Measurements from ENCODE around the gene C1orf167.

DNA sequence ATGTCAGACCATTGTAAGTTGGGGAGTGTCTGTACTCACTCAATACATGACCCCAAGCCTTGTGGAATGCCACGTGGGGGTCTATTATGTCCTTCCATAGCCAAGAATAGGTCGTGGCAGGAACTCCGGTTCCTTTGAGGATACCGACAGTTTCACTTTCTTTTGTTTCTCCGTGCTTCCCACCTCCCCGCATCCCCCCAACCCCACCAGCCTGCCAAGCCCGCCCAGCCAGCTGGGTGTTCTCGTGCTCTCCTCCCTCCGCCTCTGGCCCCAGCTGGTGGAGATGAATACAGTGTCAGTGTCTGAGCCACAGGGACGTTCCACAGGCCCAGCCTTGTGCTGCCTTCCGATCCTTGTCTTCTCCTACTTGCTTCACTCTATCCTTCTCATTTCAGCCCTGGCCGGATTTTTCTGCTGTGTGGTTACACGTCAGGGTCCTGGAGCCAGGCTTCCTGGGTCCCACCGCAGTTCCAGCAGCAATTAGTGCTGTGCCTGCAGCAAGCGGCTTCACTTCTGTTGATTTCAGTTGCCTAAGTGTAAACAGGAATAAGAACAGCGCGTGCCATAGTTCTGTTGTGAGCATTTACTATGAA lies 30.2 kb upstream of the C1orf167 start:
- TF ChIP-seq, protein P1, sequence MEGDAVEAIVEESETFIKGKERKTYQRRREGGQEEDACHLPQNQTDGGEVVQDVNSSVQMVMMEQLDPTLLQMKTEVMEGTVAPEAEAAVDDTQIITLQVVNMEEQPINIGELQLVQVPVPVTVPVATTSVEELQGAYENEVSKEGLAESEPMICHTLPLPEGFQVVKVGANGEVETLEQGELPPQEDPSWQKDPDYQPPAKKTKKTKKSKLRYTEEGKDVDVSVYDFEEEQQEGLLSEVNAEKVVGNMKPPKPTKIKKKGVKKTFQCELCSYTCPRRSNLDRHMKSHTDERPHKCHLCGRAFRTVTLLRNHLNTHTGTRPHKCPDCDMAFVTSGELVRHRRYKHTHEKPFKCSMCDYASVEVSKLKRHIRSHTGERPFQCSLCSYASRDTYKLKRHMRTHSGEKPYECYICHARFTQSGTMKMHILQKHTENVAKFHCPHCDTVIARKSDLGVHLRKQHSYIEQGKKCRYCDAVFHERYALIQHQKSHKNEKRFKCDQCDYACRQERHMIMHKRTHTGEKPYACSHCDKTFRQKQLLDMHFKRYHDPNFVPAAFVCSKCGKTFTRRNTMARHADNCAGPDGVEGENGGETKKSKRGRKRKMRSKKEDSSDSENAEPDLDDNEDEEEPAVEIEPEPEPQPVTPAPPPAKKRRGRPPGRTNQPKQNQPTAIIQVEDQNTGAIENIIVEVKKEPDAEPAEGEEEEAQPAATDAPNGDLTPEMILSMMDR (IDR thresholded peaks at IDR 0.05 in 8 of 11, conservative IDR thresholded peaks at IDR 0.05 in 3 of 11): no peak
- TF ChIP-seq POLR2A (IDR thresholded peaks at IDR 0.05) (no peak), POLR2AphosphoS5 (IDR thresholded peaks at IDR 0.05) (peak; percentile 32 to 66 (median 59))
